K562 (cell line): ENCODE results near the gene SLC4A11. TPM values are rescaled to one million over a fixed set of nuclear protein-coding genes. Genes with fewer than 3 reads are reported as not detected.
A peak's percentile ranks its signal among the peaks of the same experiment; 100 is the strongest.

Experiments used
- BHLHE40 ChIP-seq: IDR thresholded peaks from 2 replicates; pipeline ENCODE4 v1.6.1; 2011; ENCODE audit warnings: low read length, improper control_type of control experiment
- ETS2 ChIP-seq: IDR thresholded peaks from 2 replicates; pipeline ENCODE4 v1.6.1; 2016; ENCODE audit warnings: borderline replicate concordance, missing genetic modification characterization, mild to moderate bottlenecking, moderate library complexity, missing compliant biosample characterization; ENCODE audit not compliant: poor library complexity, severe bottlenecking
- IFI16 ChIP-seq: fragments of 250-450 bp; sonication (Bioruptor Pico); IDR thresholded peaks from 2 replicates; pipeline ENCODE4 v2.1.2; 2022; ENCODE audit warnings: mild to moderate bottlenecking, inconsistent platforms
- MEF2A ChIP-seq: IDR thresholded peaks from 2 replicates; pipeline ENCODE4 v1.6.1; 2011; ENCODE audit warnings: low read depth, mild to moderate bottlenecking, low read length, moderate library complexity; ENCODE audit not compliant: control insufficient read depth
- RAD21 ChIP-seq, 2 experiments: fragments of 250-450 bp in 1 of 2; fragments of 450-650 bp in 1 of 2; sonication (Bioruptor Pico) in 1 of 2; formaldehyde crosslinking in 1 of 2; IDR thresholded peaks in 1 of 2; conservative IDR thresholded peaks in 1 of 2; 2 replicates each; pipeline versions ENCODE4 v1.4.0 to v1.8.0; 2020 to 2022; ENCODE audit warnings: mild to moderate bottlenecking in 2 of 2, moderate library complexity in 1 of 2
- RBM22 ChIP-seq: fragments of 200-400 bp; formaldehyde crosslinking; IDR thresholded peaks from 2 replicates; pipeline ENCODE4 v1.6.1; 2018; ENCODE audit warnings: low read length, low read depth; ENCODE audit not compliant: poor library complexity, severe bottlenecking
- STAG1 ChIP-seq: sonication (generic); formaldehyde crosslinking; IDR thresholded peaks from 2 replicates; pipeline ENCODE4 v1.5.0; 2020; ENCODE audit warnings: missing genetic modification reagents, borderline replicate concordance
- ZNF311 ChIP-seq: fragments of 250-450 bp; sonication (Bioruptor Pico); IDR thresholded peaks from 2 replicates; pipeline ENCODE4 v1.4.0; 2020; ENCODE audit warnings: mild to moderate bottlenecking, moderate library complexity
- polyA plus RNA-seq, 8 experiments: library from polyadenylated mRNA; depleted of rRNA in 4 of 8; stranded (reverse) in 5 of 8; unstranded in 3 of 8; fragments of >200 nt; fragmentation: Nextera tagmentation in 2 of 8; fragmentation: Illumina TruSeq in 1 of 8; extraction: Ambion mirVana in 2 of 8; extraction: Trizol in 1 of 8; gene quantifications; 2 replicates each; pipeline versions ENCODE4 v1.2.1 to v1.2.3, GENCODE V29; 2011 to 2014; ENCODE audit warnings: inconsistent platforms in 1 of 8, missing spikeins in 1 of 8
- total RNA-seq, 7 experiments: library from RNA; depleted of rRNA in 6 of 7; stranded (reverse); fragments of >200 nt in 6 of 7; fragmentation: Illumina TruSeq in 2 of 7; extraction: Trizol in 2 of 7; gene quantifications; 2 replicates each; pipeline versions ENCODE4 v1.2.1 to v1.2.3, GENCODE V29; 2011 to 2021; ENCODE audit warnings: low replicate concordance in 1 of 7
- TF ChIP-seq, protein P1 (sequence below), 2 experiments: IDR thresholded peaks; 2 replicates each; pipeline ENCODE4 v1.6.1; 2012; ENCODE audit warnings: improper control_type of control experiment in 2 of 2, low read depth in 2 of 2, low read length in 2 of 2, borderline replicate concordance in 1 of 2
- TF ChIP-seq, protein P2 (sequence below): fragments of 450-650 bp; formaldehyde crosslinking; IDR thresholded peaks from 2 replicates; pipeline ENCODE4 v1.4.0; 2020; ENCODE audit warnings: mild to moderate bottlenecking
- TF ChIP-seq, protein P3 (sequence below), 2 experiments: IDR thresholded peaks; 2 replicates each; pipeline ENCODE4 v1.6.1; 2011; ENCODE audit warnings: borderline replicate concordance in 1 of 2, control low read depth in 1 of 2, low read depth in 1 of 2, low read length in 1 of 2, mild to moderate bottlenecking in 1 of 2, mixed read lengths in 1 of 2, moderate library complexity in 1 of 2; ENCODE audit not compliant: insufficient read depth in 1 of 2, insufficient read length in 1 of 2, poor library complexity in 1 of 2, severe bottlenecking in 1 of 2; ENCODE audit errors: extremely low read depth in 1 of 2
- TF ChIP-seq, protein P4 (sequence below): fragments of 250-450 bp; sonication (Bioruptor Pico); IDR thresholded peaks from 2 replicates; pipeline ENCODE4 v1.5.0; 2021; ENCODE audit warnings: mild to moderate bottlenecking, borderline replicate concordance
- TF ChIP-seq, protein P5 (sequence below): sonication (generic); formaldehyde crosslinking; IDR thresholded peaks from 2 replicates; pipeline ENCODE4 v1.8.0; 2022; ENCODE audit warnings: missing genetic modification reagents, mild to moderate bottlenecking, moderate library complexity, borderline replicate concordance
- TF ChIP-seq, protein P6 (sequence below): fragments of 200-800 bp; sonication (Bioruptor generic); IDR thresholded peaks from 2 replicates; pipeline ENCODE4 v1.6.1; 2017; ENCODE audit warnings: missing genetic modification characterization, missing compliant biosample characterization

Gene SLC4A11
- total and polyA plus RNA-seq, 9 of the 15 experiments (the other 6 are each of a cell fraction or from before 2014, with no cell fraction given), result 0.10 to 2.0 (median 0.20) TPM

DNA sequence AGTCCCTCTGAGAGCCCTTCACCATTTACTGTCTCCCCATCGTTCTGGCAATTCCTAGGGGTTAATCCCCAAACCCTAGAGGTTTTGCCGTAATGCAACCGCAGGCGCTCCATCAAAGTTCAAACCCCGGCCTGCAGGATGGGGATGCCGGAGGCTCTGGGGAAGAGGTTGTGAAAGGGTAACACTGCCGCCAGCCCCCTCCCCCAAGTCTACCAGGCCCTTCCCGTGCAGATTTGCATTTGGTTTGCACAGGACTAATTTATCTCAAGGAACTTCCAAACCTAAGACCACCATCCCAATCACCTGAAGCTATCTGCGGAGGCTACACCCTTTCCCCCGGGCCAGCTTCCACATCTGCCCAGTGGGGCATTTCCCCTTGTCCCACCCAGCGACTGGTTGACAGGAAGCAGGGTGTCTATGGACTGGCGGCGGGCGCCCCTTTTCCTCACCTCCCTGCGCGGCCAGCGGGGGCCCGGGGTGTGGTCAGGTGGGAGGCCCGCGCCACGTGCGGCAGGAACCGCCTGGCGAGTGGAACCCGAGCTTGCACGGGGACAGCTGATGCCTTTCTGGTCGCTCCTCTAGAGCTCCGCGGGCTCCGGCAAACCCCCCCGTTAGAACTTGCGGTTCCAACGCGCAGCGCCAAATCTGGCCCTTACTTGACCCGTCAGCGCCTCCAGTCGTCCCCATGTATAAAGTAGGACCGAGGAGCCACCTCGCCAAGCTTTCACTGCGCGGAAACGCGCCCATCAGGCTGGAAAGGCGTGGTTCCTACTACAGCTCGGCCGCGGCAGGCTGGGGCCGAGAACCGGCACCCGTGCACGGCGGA, 9.4 kb upstream of the SLC4A11 start (continued):
- TF ChIP-seq, protein P1, sequence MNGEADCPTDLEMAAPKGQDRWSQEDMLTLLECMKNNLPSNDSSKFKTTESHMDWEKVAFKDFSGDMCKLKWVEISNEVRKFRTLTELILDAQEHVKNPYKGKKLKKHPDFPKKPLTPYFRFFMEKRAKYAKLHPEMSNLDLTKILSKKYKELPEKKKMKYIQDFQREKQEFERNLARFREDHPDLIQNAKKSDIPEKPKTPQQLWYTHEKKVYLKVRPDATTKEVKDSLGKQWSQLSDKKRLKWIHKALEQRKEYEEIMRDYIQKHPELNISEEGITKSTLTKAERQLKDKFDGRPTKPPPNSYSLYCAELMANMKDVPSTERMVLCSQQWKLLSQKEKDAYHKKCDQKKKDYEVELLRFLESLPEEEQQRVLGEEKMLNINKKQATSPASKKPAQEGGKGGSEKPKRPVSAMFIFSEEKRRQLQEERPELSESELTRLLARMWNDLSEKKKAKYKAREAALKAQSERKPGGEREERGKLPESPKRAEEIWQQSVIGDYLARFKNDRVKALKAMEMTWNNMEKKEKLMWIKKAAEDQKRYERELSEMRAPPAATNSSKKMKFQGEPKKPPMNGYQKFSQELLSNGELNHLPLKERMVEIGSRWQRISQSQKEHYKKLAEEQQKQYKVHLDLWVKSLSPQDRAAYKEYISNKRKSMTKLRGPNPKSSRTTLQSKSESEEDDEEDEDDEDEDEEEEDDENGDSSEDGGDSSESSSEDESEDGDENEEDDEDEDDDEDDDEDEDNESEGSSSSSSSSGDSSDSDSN (IDR thresholded peaks at IDR 0.05; ENCODE audit: borderline replicate concordance in 1 of 2, low read depth in 2 of 2, low read length in 2 of 2), result 0 out of 4 replicates have a peak, but pooled peaks of 1 of the 2 experiments have one; percentile 57
- TF ChIP-seq, protein P2, sequence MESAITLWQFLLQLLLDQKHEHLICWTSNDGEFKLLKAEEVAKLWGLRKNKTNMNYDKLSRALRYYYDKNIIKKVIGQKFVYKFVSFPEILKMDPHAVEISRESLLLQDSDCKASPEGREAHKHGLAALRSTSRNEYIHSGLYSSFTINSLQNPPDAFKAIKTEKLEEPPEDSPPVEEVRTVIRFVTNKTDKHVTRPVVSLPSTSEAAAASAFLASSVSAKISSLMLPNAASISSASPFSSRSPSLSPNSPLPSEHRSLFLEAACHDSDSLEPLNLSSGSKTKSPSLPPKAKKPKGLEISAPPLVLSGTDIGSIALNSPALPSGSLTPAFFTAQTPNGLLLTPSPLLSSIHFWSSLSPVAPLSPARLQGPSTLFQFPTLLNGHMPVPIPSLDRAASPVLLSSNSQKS (CRISPR knock-in tag), result no peak
- TF ChIP-seq MEF2A, result no peak
- TF ChIP-seq, protein P3, sequence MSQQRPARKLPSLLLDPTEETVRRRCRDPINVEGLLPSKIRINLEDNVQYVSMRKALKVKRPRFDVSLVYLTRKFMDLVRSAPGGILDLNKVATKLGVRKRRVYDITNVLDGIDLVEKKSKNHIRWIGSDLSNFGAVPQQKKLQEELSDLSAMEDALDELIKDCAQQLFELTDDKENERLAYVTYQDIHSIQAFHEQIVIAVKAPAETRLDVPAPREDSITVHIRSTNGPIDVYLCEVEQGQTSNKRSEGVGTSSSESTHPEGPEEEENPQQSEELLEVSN (IDR thresholded peaks at IDR 0.05; ENCODE audit: borderline replicate concordance in 1 of 2, extremely low read depth in 1 of 2, insufficient read depth in 1 of 2, insufficient read length in 1 of 2, low read depth in 1 of 2, low read length in 1 of 2, poor library complexity in 1 of 2, severe bottlenecking in 1 of 2), result peak in 1 of 2 experiments; percentile 36
- 0 out of 2 replicates have a peak, but pooled peaks have one; percentile 35 for TF ChIP-seq BHLHE40
- TF ChIP-seq, protein P4, sequence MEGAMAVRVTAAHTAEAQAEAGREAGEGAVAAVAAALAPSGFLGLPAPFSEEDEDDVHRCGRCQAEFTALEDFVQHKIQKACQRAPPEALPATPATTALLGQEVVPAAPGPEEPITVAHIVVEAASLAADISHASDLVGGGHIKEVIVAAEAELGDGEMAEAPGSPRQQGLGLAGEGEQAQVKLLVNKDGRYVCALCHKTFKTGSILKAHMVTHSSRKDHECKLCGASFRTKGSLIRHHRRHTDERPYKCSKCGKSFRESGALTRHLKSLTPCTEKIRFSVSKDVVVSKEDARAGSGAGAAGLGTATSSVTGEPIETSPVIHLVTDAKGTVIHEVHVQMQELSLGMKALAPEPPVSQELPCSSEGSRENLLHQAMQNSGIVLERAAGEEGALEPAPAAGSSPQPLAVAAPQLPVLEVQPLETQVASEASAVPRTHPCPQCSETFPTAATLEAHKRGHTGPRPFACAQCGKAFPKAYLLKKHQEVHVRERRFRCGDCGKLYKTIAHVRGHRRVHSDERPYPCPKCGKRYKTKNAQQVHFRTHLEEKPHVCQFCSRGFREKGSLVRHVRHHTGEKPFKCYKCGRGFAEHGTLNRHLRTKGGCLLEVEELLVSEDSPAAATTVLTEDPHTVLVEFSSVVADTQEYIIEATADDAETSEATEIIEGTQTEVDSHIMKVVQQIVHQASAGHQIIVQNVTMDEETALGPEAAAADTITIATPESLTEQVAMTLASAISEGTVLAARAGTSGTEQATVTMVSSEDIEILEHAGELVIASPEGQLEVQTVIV (CRISPR knock-in tag), result no peak
- no peak for TF ChIP-seq IFI16
- no peak for TF ChIP-seq ETS2 (tag)
- no peak for TF ChIP-seq ZNF311 (CRISPR knock-in tag)
- TF ChIP-seq, protein P5, sequence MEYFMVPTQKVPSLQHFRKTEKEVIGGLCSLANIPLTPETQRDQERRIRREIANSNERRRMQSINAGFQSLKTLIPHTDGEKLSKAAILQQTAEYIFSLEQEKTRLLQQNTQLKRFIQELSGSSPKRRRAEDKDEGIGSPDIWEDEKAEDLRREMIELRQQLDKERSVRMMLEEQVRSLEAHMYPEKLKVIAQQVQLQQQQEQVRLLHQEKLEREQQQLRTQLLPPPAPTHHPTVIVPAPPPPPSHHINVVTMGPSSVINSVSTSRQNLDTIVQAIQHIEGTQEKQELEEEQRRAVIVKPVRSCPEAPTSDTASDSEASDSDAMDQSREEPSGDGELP (CRISPR knock-in tag), result peak; percentile 76
- peak; percentile 48 for TF ChIP-seq RBM22
- TF ChIP-seq, protein P6, sequence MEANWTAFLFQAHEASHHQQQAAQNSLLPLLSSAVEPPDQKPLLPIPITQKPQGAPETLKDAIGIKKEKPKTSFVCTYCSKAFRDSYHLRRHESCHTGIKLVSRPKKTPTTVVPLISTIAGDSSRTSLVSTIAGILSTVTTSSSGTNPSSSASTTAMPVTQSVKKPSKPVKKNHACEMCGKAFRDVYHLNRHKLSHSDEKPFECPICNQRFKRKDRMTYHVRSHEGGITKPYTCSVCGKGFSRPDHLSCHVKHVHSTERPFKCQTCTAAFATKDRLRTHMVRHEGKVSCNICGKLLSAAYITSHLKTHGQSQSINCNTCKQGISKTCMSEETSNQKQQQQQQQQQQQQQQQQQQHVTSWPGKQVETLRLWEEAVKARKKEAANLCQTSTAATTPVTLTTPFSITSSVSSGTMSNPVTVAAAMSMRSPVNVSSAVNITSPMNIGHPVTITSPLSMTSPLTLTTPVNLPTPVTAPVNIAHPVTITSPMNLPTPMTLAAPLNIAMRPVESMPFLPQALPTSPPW, result peak; percentile 81
- peak in 1 of 2 experiments; percentile 20; a peak in 1 of 4 replicates for TF ChIP-seq RAD21 (CRISPR knock-in tag; conservative IDR thresholded peaks at IDR 0.05 in 1 of 2, IDR thresholded peaks at IDR 0.05 in 1 of 2)
- TF ChIP-seq STAG1, result no peak
